ENCODE measurements around the gene LBHD2.
A peak's percentile ranks its signal among the peaks of the same experiment; 100 is the strongest.
"Not testable (repeated sequence)": the region's sequence is repeated elsewhere in the genome, so short reads cannot be mapped to it uniquely, and the experiment has no call there.

The LBHD2 gene

GRCh38 chr14:103084021-103084919 lies at the start of gene LBHD2:
Gene LBHD2, plus strand, starts transcription at chr14:103084210. Its CDS starts 1,803 bp downstream, at chr14:103086013.
- no peak for DNase-seq

- DNase-seq: no peak
These were observed 42.5 kb upstream of the LBHD2 start for GRCh38 chr14:103041464-103041863.

- no peak for DNase-seq
These were observed 40.6 kb upstream of the LBHD2 start for GRCh38 chr14:103043257-103044015.

GRCh38 chr14:103045371-103045869 lies 38.6 kb upstream of the LBHD2 start:
- DNase-seq: no peak

GRCh38 chr14:103047453-103047852 lies 36.6 kb upstream of the LBHD2 start:
- DNase-seq: not testable (repeated sequence)

GRCh38 chr14:103050935-103051334 lies 33.1 kb upstream of the LBHD2 start:
- no peak for DNase-seq

- DNase-seq: peak; percentile 88
These were observed 31.6 kb upstream of the LBHD2 start for GRCh38 chr14:103052407-103052806.

GRCh38 chr14:103055695-103056094 lies 28.3 kb upstream of the LBHD2 start:
- no peak for DNase-seq

- no peak for DNase-seq
These were observed 27.5 kb upstream of the LBHD2 start for GRCh38 chr14:103056322-103057027.

GRCh38 chr14:103057028-103057371 lies 27.0 kb upstream of the LBHD2 start:
- peak; percentile 36 for DNase-seq

- peak; percentile 93 for DNase-seq
These were observed 26.4 kb upstream of the LBHD2 start, which contains the start of gene CDC42BPB for GRCh38 chr14:103057372-103058163. Gene CDC42BPB, minus strand, starts transcription at chr14:103057549. Its CDS starts 376 bp downstream, at chr14:103057173.

GRCh38 chr14:103058164-103059055 lies 25.6 kb upstream of the LBHD2 start:
- DNase-seq: no peak

GRCh38 chr14:103059556-103059955 lies 24.5 kb upstream of the LBHD2 start:
- DNase-seq: no peak

- DNase-seq: no peak
These were observed 22.5 kb upstream of the LBHD2 start for GRCh38 chr14:103061482-103061976.

- no peak for DNase-seq
These were observed 19.6 kb upstream of the LBHD2 start for GRCh38 chr14:103064436-103064835.

GRCh38 chr14:103064978-103065377 lies 19.0 kb upstream of the LBHD2 start:
- no peak for DNase-seq

GRCh38 chr14:103065861-103066260 lies 18.1 kb upstream of the LBHD2 start:
- no peak for DNase-seq

- DNase-seq: no peak
These were observed 17.6 kb upstream of the LBHD2 start for GRCh38 chr14:103066399-103066798.

GRCh38 chr14:103067231-103067954 lies 16.6 kb upstream of the LBHD2 start:
- peak; percentile 74 for DNase-seq

Data from inflammatory macrophage treated with lipopolysaccharide for 4 hours (primary cell).